ENCODE measurements around the gene POLR3C.
A peak's percentile ranks its signal among the peaks of the same experiment; 100 is the strongest.
"Not testable (repeated sequence)": the region's sequence is repeated elsewhere in the genome, so short reads cannot be mapped to it uniquely, and the experiment has no call there.

Gene POLR3C

GRCh38 chr1:145823565-145824498 is at the start of gene POLR3C, which contains the start of gene RNF115:
Gene POLR3C (plus strand): TSS chr1:145824200. CDS start chr1:145825777, 1,577 bp downstream.
Gene RNF115 (minus strand): TSS chr1:145824095. CDS start chr1:145823873, 222 bp downstream.
- FAIRE-seq, result no peak
- peak; percentile 91 for DNase-seq (ENCODE audit: low spot score)

GRCh38 chr1:145777357-145778145 is 46.4 kb upstream of the POLR3C start:
- no peak for DNase-seq (ENCODE audit: low spot score)

GRCh38 chr1:145778146-145778540 is 45.9 kb upstream of the POLR3C start:
- FAIRE-seq, result no peak
- DNase-seq (ENCODE audit: low spot score), result no peak

More at GRCh38 chr1:145777357-145778145, 46.4 kb upstream of the POLR3C start:
- FAIRE-seq, result no peak

- FAIRE-seq (no peak), DNase-seq (ENCODE audit: low spot score) (peak; percentile 38)
Observed at GRCh38 chr1:145782272-145783099, 41.5 kb upstream of the POLR3C start.

- DNase-seq (ENCODE audit: low spot score) (no peak), FAIRE-seq (no peak)
Observed at GRCh38 chr1:145784409-145784808, 39.6 kb upstream of the POLR3C start.

GRCh38 chr1:145785547-145785946 is 38.5 kb upstream of the POLR3C start:
- FAIRE-seq (no peak), DNase-seq (ENCODE audit: low spot score) (no peak)

- DNase-seq (ENCODE audit: low spot score) (no peak), FAIRE-seq (no peak)
Observed at GRCh38 chr1:145786271-145786670, 37.7 kb upstream of the POLR3C start.

- DNase-seq (ENCODE audit: low spot score) (no peak), FAIRE-seq (no peak)
Observed at GRCh38 chr1:145788580-145788979, 35.4 kb upstream of the POLR3C start.

- not testable (repeated sequence) for FAIRE-seq; DNase-seq (ENCODE audit: low spot score)
Observed at GRCh38 chr1:145791860-145792259, 32.1 kb upstream of the POLR3C start.

GRCh38 chr1:145792484-145792883 is 31.5 kb upstream of the POLR3C start:
- FAIRE-seq, result no peak
- DNase-seq (ENCODE audit: low spot score), result no peak

- FAIRE-seq (no peak), DNase-seq (ENCODE audit: low spot score) (no peak)
Observed at GRCh38 chr1:145795257-145795881, 28.6 kb upstream of the POLR3C start.

GRCh38 chr1:145796753-145797152 is 27.2 kb upstream of the POLR3C start:
- no peak for DNase-seq (ENCODE audit: low spot score)

GRCh38 chr1:145799806-145800205 is 24.2 kb upstream of the POLR3C start:
- DNase-seq (ENCODE audit: low spot score) (no peak), FAIRE-seq (no peak)

More at GRCh38 chr1:145796753-145797152, 27.2 kb upstream of the POLR3C start:
- no peak for FAIRE-seq

- FAIRE-seq, result no peak
Observed at GRCh38 chr1:145804235-145805045, 19.6 kb upstream of the POLR3C start.

GRCh38 chr1:145805057-145805456 is 18.9 kb upstream of the POLR3C start:
- DNase-seq (ENCODE audit: low spot score) (no peak), FAIRE-seq (no peak)

More at GRCh38 chr1:145804235-145805045, 19.6 kb upstream of the POLR3C start:
- no peak for DNase-seq (ENCODE audit: low spot score)

GRCh38 chr1:145806408-145806807 is 17.6 kb upstream of the POLR3C start:
- no peak for FAIRE-seq
- DNase-seq (ENCODE audit: low spot score), result no peak

GRCh38 chr1:145806844-145807243 is 17.2 kb upstream of the POLR3C start:
- FAIRE-seq (no peak), DNase-seq (ENCODE audit: low spot score) (no peak)

- not testable (repeated sequence) for FAIRE-seq; DNase-seq (ENCODE audit: low spot score)
Observed at GRCh38 chr1:145812977-145813810, 10.8 kb upstream of the POLR3C start.

GRCh38 chr1:145818095-145818494 is 5.9 kb upstream of the POLR3C start:
- FAIRE-seq; DNase-seq (ENCODE audit: low spot score): not testable (repeated sequence)
